K562 (cell line): Measurements from ENCODE around the gene PLBD1. TPM values are rescaled to one million over a fixed set of nuclear protein-coding genes. Genes with fewer than 3 reads are reported as not detected.

ENCODE experiments used
- ATAC-seq: fragments of 200-7000 bp; cut with Tn5 transposase; 3 replicates; pipeline ENCODE4 v1.9.1; 2020; ENCODE audit warnings: moderate library complexity
- BruUV-seq: library from RNA; stranded (reverse); fragments of 400-500 nt; replicated peaks from 2 replicates; lab custom pipeline; 2021; lab: Mats Ljungman, UMichigan
- CTCF ChIA-PET: fragments of 300-600 bp; formaldehyde crosslinking; extraction: SDS; loops from one replicate; lab custom pipeline; 2021; ENCODE audit warnings: low intra/inter-chr PET ratio; lab: Yijun Ruan, JAX
- POLR2A ChIA-PET: fragments of 300-600, 350-650 bp; sonication (Branson Sonifier 250); formaldehyde crosslinking; extraction: SDS; loops from one replicate; lab custom pipeline; 2021; ENCODE audit warnings: antibody characterized with exemption, inconsistent platforms; lab: Yijun Ruan, JAX
- DNase-seq, 4 experiments: peaks; one replicate each; pipeline versions ENCODE4 v3.0.0 to v3.0.0-alpha.2; 2011 to 2018; ENCODE audit warnings: low spot score in 3 of 4, mixed read lengths in 3 of 4; ENCODE audit errors: extremely low read depth in 1 of 4
- FAIRE-seq: peaks from 2 replicates; lab custom pipeline; 2011; peaks lifted over from hg19 to GRCh38; lab: Jason Lieb, UNC
- H2AFZ ChIP-seq: 2 replicates; pipeline ENCODE4 v1.6.0; 2011; ENCODE audit warnings: low read depth, low read length, control low read depth, inconsistent platforms
- H3K27ac ChIP-seq: fragments of 200-600 bp; 3 replicates; pipeline ENCODE4 v1.8.0; 2011; ENCODE audit warnings: low read depth, mild to moderate bottlenecking, control low read depth, inconsistent platforms, low read length, moderate library complexity, mixed read lengths; ENCODE audit errors: extremely low read depth
- H3K27me3 ChIP-seq, 2 experiments: fragments of 300-600 bp in 1 of 2; 2 replicates in 1 of 2; 3 replicates in 1 of 2; pipeline versions ENCODE4 v1.6.0 to v1.8.0; 2011; ENCODE audit warnings: inconsistent platforms in 2 of 2, low read length in 2 of 2, mild to moderate bottlenecking in 1 of 2, mixed read lengths in 1 of 2, moderate library complexity in 1 of 2; ENCODE audit not compliant: control insufficient read depth in 2 of 2, insufficient read depth in 2 of 2
- H3K36me3 ChIP-seq: fragments of 300-600 bp; 3 replicates; pipeline ENCODE4 v1.8.0; 2011; ENCODE audit warnings: mild to moderate bottlenecking, low read length, inconsistent platforms; ENCODE audit not compliant: control insufficient read depth, insufficient read depth
- H3K4me1 ChIP-seq, 2 experiments: fragments of 200-600 bp in 1 of 2; replicated peaks in 1 of 2; 2 replicates in 1 of 2; 3 replicates in 1 of 2; pipeline versions ENCODE4 v1.5.1 to v1.8.0; 2011; ENCODE audit warnings: inconsistent platforms in 2 of 2, low read length in 2 of 2, mild to moderate bottlenecking in 1 of 2, mixed read lengths in 1 of 2, moderate library complexity in 1 of 2; ENCODE audit not compliant: control insufficient read depth in 2 of 2, insufficient read depth in 2 of 2
- H3K4me2 ChIP-seq: 2 replicates; pipeline ENCODE4 v1.6.1; 2011; ENCODE audit warnings: low read length, control low read depth, inconsistent platforms, mixed read lengths; ENCODE audit not compliant: insufficient read depth
- H3K4me3 ChIP-seq: fragments of 200-600 bp; sonication (generic), shearing (Covaris generic); 2 replicates; pipeline ENCODE4 v1.5.1; 2016; ENCODE audit warnings: control low read depth, inconsistent platforms
- H3K79me2 ChIP-seq: fragments of 200-600 bp; 3 replicates; pipeline ENCODE4 v1.8.0; 2011; ENCODE audit warnings: low read length, inconsistent platforms; ENCODE audit not compliant: control insufficient read depth, insufficient read depth
- H3K9ac ChIP-seq, 2 experiments: 2 replicates each; pipeline versions ENCODE4 v1.6.0 to v1.6.1; 2011; ENCODE audit warnings: low read depth in 2 of 2, low read length in 2 of 2, control low read depth in 1 of 2, inconsistent platforms in 1 of 2, mild to moderate bottlenecking in 1 of 2, mixed read lengths in 1 of 2; ENCODE audit not compliant: insufficient read depth in 1 of 2
- H3K9me1 ChIP-seq: one replicate; pipeline ENCODE4 v1.6.0; 2011; ENCODE audit warnings: inconsistent platforms, mild to moderate bottlenecking, low read length, moderate library complexity; ENCODE audit not compliant: control insufficient read depth, insufficient read depth
- H3K9me3 ChIP-seq: replicated peaks from 2 replicates; pipeline ENCODE4 v1.5.1; 2011; ENCODE audit warnings: low read depth, low read length, inconsistent platforms; ENCODE audit not compliant: control insufficient read depth, insufficient read depth
- H4K20me1 ChIP-seq: replicated peaks from 2 replicates; pipeline ENCODE4 v1.6.1; 2011; ENCODE audit warnings: low read length, inconsistent platforms, mixed read lengths; ENCODE audit not compliant: control insufficient read depth, insufficient read depth
- ATF3 ChIP-seq, 2 experiments: fragments of 450-650 bp in 1 of 2; sonication (generic) in 1 of 2; formaldehyde crosslinking in 1 of 2; IDR thresholded peaks in 1 of 2; conservative IDR thresholded peaks in 1 of 2; 2 replicates each; pipeline versions ENCODE4 v1.6.1 to v1.8.1; 2016 to 2023; ENCODE audit warnings: mild to moderate bottlenecking in 2 of 2, moderate library complexity in 2 of 2, inconsistent platforms in 1 of 2, missing genetic modification reagents in 1 of 2
- ETS1 ChIP-seq: conservative IDR thresholded peaks from 2 replicates; pipeline ENCODE4 v1.6.1; 2011; ENCODE audit warnings: low read depth, mild to moderate bottlenecking, low read length; ENCODE audit not compliant: control insufficient read depth
- MYC ChIP-seq, 2 experiments: fragments of 250-450 bp in 1 of 2; sonication (Bioruptor Pico) in 1 of 2; IDR thresholded peaks; 2 replicates each; pipeline versions ENCODE4 v1.5.1 to v1.6.1; 2012 to 2021; ENCODE audit warnings: low read depth in 2 of 2, borderline replicate concordance in 1 of 2, improper control_type of control experiment in 1 of 2, low read length in 1 of 2, mild to moderate bottlenecking in 1 of 2, moderate library complexity in 1 of 2
- POLR2A ChIP-seq: fragments of 450-650 bp; conservative IDR thresholded peaks from 2 replicates; pipeline ENCODE4 v1.6.1; 2016
- SPI1 ChIP-seq: IDR thresholded peaks from 2 replicates; pipeline ENCODE4 v1.6.1; 2011; ENCODE audit warnings: low read depth, low read length, control low read depth, borderline replicate concordance
- TBP ChIP-seq: optimal IDR thresholded peaks from 2 replicates; pipeline ENCODE3; 2011; ENCODE audit warnings: low read depth, low read length, improper control_type of control experiment
- ZNF239 ChIP-seq: fragments of 250-450 bp; sonication (Bioruptor Pico); IDR thresholded peaks from 2 replicates; pipeline ENCODE4 v1.4.0; 2020; ENCODE audit warnings: mild to moderate bottlenecking
- WGBS: fragments of 100-300 bp; shearing (Covaris generic); methylation state at CpG from one replicate; pipeline ENCODE4 v1.1.6; 2016; ENCODE audit warnings: low coverage, mixed read lengths; ENCODE audit not compliant: insufficient coverage; ENCODE audit errors: missing lambda C conversion rate; 5-methylcytosine and 5-hydroxymethylcytosine counted together
- in situ Hi-C: fragments of 300-500 bp; cut with MboI; formaldehyde crosslinking; loops from 4 replicates; pipeline ENCODE4 v1.15.0; 2018; ENCODE audit warnings: inconsistent platforms, mixed read lengths
- intact Hi-C: fragments of 100-400 bp; cut with micrococcal nuclease; formaldehyde crosslinking; loops from 2 replicates; pipeline ENCODE4 v1.14.2; 2022
- polyA plus RNA-seq, 8 experiments: library from polyadenylated mRNA; depleted of rRNA in 4 of 8; stranded (reverse) in 5 of 8; unstranded in 3 of 8; fragments of >200 nt; fragmentation: Nextera tagmentation in 2 of 8; fragmentation: Illumina TruSeq in 1 of 8; extraction: Ambion mirVana in 2 of 8; extraction: Trizol in 1 of 8; gene quantifications; 2 replicates each; pipeline versions ENCODE4 v1.2.1 to v1.2.3, GENCODE V29; 2011 to 2014; ENCODE audit warnings: inconsistent platforms in 1 of 8, missing spikeins in 1 of 8
- total RNA-seq, 7 experiments: library from RNA; depleted of rRNA in 6 of 7; stranded (reverse); fragments of >200 nt in 6 of 7; fragmentation: Illumina TruSeq in 2 of 7; extraction: Trizol in 2 of 7; gene quantifications; 2 replicates each; pipeline versions ENCODE4 v1.2.1 to v1.2.3, GENCODE V29; 2011 to 2021; ENCODE audit warnings: low replicate concordance in 1 of 7
- TF ChIP-seq, protein P1 (sequence below): sonication (generic); formaldehyde crosslinking; IDR thresholded peaks from 2 replicates; pipeline ENCODE4 v1.5.0; 2020; ENCODE audit warnings: missing genetic modification reagents
- TF ChIP-seq, protein P2 (sequence below): fragments of 250-450 bp; sonication (Bioruptor Pico); IDR thresholded peaks from 2 replicates; pipeline ENCODE4 v1.8.0; 2021; ENCODE audit warnings: moderate library complexity, mild to moderate bottlenecking, inconsistent platforms

The PLBD1 gene
- total and polyA plus RNA-seq, 9 of the 15 experiments (the other 6 are each of a cell fraction or from before 2014, with no cell fraction given), result 7.1 to 37.0 (median 20.6) TPM

GRCh38 chr12:14567351-14568162, at the start of gene PLBD1 (continued):
- TF ChIP-seq, protein P1, sequence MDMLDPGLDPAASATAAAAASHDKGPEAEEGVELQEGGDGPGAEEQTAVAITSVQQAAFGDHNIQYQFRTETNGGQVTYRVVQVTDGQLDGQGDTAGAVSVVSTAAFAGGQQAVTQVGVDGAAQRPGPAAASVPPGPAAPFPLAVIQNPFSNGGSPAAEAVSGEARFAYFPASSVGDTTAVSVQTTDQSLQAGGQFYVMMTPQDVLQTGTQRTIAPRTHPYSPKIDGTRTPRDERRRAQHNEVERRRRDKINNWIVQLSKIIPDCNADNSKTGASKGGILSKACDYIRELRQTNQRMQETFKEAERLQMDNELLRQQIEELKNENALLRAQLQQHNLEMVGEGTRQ (CRISPR knock-in tag), result peak; percentile 40; the same call in 1 of the 2 replicates
- TF ChIP-seq ATF3 (IDR thresholded peaks at IDR 0.05), result no peak
- no peak for TF ChIP-seq ATF3 (CRISPR knock-in tag; conservative IDR thresholded peaks at IDR 0.05)
- peak; percentile 59 for TF ChIP-seq MYC (IDR thresholded peaks at IDR 0.05; ENCODE audit: low read depth, low read length)
- no peak for TF ChIP-seq MYC (CRISPR knock-in tag; IDR thresholded peaks at IDR 0.05; ENCODE audit: borderline replicate concordance, low read depth)
- no peak for TF ChIP-seq ZNF239
- peak; percentile 48 for TF ChIP-seq TBP
- TF ChIP-seq POLR2A, result peak; percentile 15; the same call in 1 of the 2 replicates

DNA sequence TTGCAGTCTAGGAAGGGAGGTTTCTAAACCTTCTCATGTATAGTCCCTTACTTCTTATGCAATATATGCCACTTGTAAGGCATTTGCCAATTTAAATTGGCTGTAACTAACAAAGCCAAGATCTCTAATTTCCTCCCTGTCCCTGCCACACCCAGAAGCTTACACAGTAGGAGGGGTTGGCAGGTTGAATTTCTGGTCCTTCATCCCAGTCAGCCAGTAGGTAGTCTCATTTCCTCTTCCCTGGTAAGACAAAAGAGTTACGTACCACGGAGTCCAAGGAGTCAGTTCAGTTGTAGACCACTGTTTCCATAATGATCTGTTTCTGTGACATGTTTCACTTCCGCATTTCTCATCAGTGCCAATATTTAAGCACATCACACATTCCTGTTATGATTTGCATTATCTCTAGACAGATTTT, 47.0 kb upstream of the PLBD1 start:
- no peaks in the 10 kb centered on the region for H3K9me1 ChIP-seq
- intact Hi-C loops (no loop called here), in situ Hi-C loops (no loop called here)
- WGBS, result 0% methylated on average over 3 of the region's 3 CpGs
- H3K27ac ChIP-seq, result no peak overlapping the region
- FAIRE-seq (no peak), ATAC-seq (no peak), DNase-seq (no peak)
- H3K4me1 ChIP-seq, result no peaks in the 10 kb centered on the region
- TF ChIP-seq MYC (IDR thresholded peaks at IDR 0.05; ENCODE audit: low read depth, low read length) (no peak), MYC (CRISPR knock-in tag; IDR thresholded peaks at IDR 0.05; ENCODE audit: borderline replicate concordance, low read depth) (no peak), SPI1 (peak; percentile 36; the same call in 1 of the 2 replicates), ETS1 (no peak)
- TF ChIP-seq, protein P2, sequence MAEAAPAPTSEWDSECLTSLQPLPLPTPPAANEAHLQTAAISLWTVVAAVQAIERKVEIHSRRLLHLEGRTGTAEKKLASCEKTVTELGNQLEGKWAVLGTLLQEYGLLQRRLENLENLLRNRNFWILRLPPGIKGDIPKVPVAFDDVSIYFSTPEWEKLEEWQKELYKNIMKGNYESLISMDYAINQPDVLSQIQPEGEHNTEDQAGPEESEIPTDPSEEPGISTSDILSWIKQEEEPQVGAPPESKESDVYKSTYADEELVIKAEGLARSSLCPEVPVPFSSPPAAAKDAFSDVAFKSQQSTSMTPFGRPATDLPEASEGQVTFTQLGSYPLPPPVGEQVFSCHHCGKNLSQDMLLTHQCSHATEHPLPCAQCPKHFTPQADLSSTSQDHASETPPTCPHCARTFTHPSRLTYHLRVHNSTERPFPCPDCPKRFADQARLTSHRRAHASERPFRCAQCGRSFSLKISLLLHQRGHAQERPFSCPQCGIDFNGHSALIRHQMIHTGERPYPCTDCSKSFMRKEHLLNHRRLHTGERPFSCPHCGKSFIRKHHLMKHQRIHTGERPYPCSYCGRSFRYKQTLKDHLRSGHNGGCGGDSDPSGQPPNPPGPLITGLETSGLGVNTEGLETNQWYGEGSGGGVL (CRISPR knock-in tag), result no peak
- H3K27me3 ChIP-seq, result no peaks in the 10 kb centered on the region
- no peaks in the 10 kb centered on the region for H3K9me3 ChIP-seq
- ChIA-PET CTCF (no interaction called here), POLR2A (no interaction called here)
- H3K9ac ChIP-seq, result no peak overlapping the region
- H2AFZ ChIP-seq, result no peak overlapping the region
- no TSS peak for BruUV-seq
- no peak overlapping the region for H3K4me2 ChIP-seq
- H3K79me2 ChIP-seq, result no peaks in the 10 kb centered on the region
- no peak overlapping the region for H3K4me3 ChIP-seq
- no peaks in the 10 kb centered on the region for H4K20me1 ChIP-seq
- no peaks in the 10 kb centered on the region for H3K36me3 ChIP-seq
